ENCODE measurements around the gene ELMOD1.

GRCh38 chr11:107593951-107594350 is 3.0 kb downstream of the ELMOD1 start:
- no peak for TF ChIP-seq TAF1 (IDR thresholded peaks at IDR 0.05; ENCODE audit: low read depth, low read length)
- TF ChIP-seq POLR2A (IDR thresholded peaks at IDR 0.05; ENCODE audit: low read depth, low read length): no peak
- TF ChIP-seq PAX5 (IDR thresholded peaks at IDR 0.05; ENCODE audit: insufficient read depth, low read length, severe bottlenecking): no peak
- no peak for TF ChIP-seq POLR2AphosphoS5 (IDR thresholded peaks at IDR 0.05; ENCODE audit: low read depth, low read length)
- no peak for TF ChIP-seq POU2F2 (IDR thresholded peaks at IDR 0.05; ENCODE audit: low read depth, low read length)
- TF ChIP-seq SPI1 (IDR thresholded peaks at IDR 0.05; ENCODE audit: low read depth, low read length): no peak
